Naive thymus-derived CD4-positive, alpha-beta T cell (primary cell): Measurements from ENCODE around the gene NBEA. TPM values are rescaled to one million over a fixed set of nuclear protein-coding genes. Genes with fewer than 3 reads are reported as not detected.

ENCODE experiments used
- ATAC-seq: fragments of 150-1000 bp; cut with Tn5 transposase; 2 replicates; pipeline ENCODE4 v1.10.0; 2021; ENCODE audit warnings: mild to moderate bottlenecking, moderate library complexity
- CTCF ChIA-PET: fragments of 350-600 bp; sonication (Branson Sonifier 250); formaldehyde crosslinking; loops from one replicate; lab custom pipeline; 2021; ENCODE audit warnings: antibody characterized with exemption; lab: Charles Lee
- POLR2A ChIA-PET: fragments of 350-600 bp; sonication (Branson Sonifier 250); formaldehyde crosslinking; loops from one replicate; lab custom pipeline; 2021; ENCODE audit warnings: antibody characterized with exemption, inconsistent platforms; lab: Charles Lee
- DNase-seq, 9 donors: peaks; one replicate each; pipeline versions ENCODE4 v3.0.0 to v3.0.0-alpha.2; 2020 to 2022; ENCODE audit warnings: mixed read lengths in 1 of 9
- H3K27ac ChIP-seq: one replicate; pipeline ENCODE4 v1.7.0; 2013; ENCODE audit warnings: mild to moderate bottlenecking, low read depth, low read length, moderate library complexity
- H3K27me3 ChIP-seq, 2 donors: one replicate each; pipeline ENCODE4 v1.7.0; 2013; ENCODE audit warnings: low read length in 2 of 2, mild to moderate bottlenecking in 2 of 2, moderate library complexity in 2 of 2; ENCODE audit not compliant: control insufficient read depth in 2 of 2, insufficient read depth in 2 of 2
- H3K36me3 ChIP-seq, 3 experiments: 1 replicate in 2 of 3; 2 replicates in 1 of 3; pipeline ENCODE4 v1.7.0; 2013; ENCODE audit warnings: low read length in 3 of 3, mild to moderate bottlenecking in 3 of 3, moderate library complexity in 1 of 3; ENCODE audit not compliant: insufficient read depth in 3 of 3, control insufficient read depth in 2 of 3
- H3K4me1 ChIP-seq, 2 donors: one replicate each; pipeline ENCODE4 v1.7.0; 2013; ENCODE audit warnings: low read length in 2 of 2, mild to moderate bottlenecking in 2 of 2, moderate library complexity in 1 of 2; ENCODE audit not compliant: control insufficient read depth in 2 of 2, insufficient read depth in 2 of 2
- H3K4me3 ChIP-seq: 2 replicates; pipeline ENCODE4 v1.7.0; 2013; ENCODE audit warnings: mild to moderate bottlenecking, low read length
- H3K9me3 ChIP-seq, 3 experiments: 1 replicate in 2 of 3; 2 replicates in 1 of 3; pipeline ENCODE4 v1.7.0; 2013; ENCODE audit warnings: low read length in 3 of 3; ENCODE audit not compliant: control insufficient read depth in 2 of 3
- H3K27ac Mint-ChIP-seq, 9 donors: one replicate each; pipeline ENCODE4 v1.8.0; 2020 to 2022; ENCODE audit warnings: mixed read lengths in 9 of 9, mild to moderate bottlenecking in 8 of 9, moderate library complexity in 5 of 9, inconsistent platforms in 2 of 9
- H3K27me3 Mint-ChIP-seq, 5 donors: one replicate each; pipeline ENCODE4 v1.8.0; 2021 to 2022; ENCODE audit warnings: mixed read lengths in 5 of 5, mild to moderate bottlenecking in 1 of 5
- H3K36me3 Mint-ChIP-seq, 5 donors: one replicate each; pipeline ENCODE4 v1.8.0; 2020 to 2022; ENCODE audit warnings: mixed read lengths in 5 of 5, mild to moderate bottlenecking in 3 of 5, inconsistent platforms in 1 of 5
- H3K4me1 Mint-ChIP-seq, 7 donors: one replicate each; pipeline ENCODE4 v1.8.0; 2020 to 2022; ENCODE audit warnings: mixed read lengths in 7 of 7, mild to moderate bottlenecking in 3 of 7, inconsistent platforms in 1 of 7
- H3K4me3 Mint-ChIP-seq, 10 donors: one replicate each; pipeline ENCODE4 v1.8.0; 2020 to 2022; ENCODE audit warnings: mild to moderate bottlenecking in 10 of 10, mixed read lengths in 10 of 10, moderate library complexity in 6 of 10, inconsistent platforms in 2 of 10
- H3K9me3 Mint-ChIP-seq, 11 donors: one replicate each; pipeline ENCODE4 v1.8.0; 2020 to 2022; ENCODE audit warnings: mixed read lengths in 11 of 11, mild to moderate bottlenecking in 4 of 11, inconsistent platforms in 1 of 11, moderate library complexity in 1 of 11
- intact Hi-C, 2 donors: fragments of 100-400 bp; cut with micrococcal nuclease; formaldehyde crosslinking; loops; one replicate each; pipeline ENCODE4 v1.15.1; 2023
- polyA plus RNA-seq, 2 donors: library from polyadenylated mRNA; unstranded; fragments of 300-500 nt; fragmentation: Illumina TruSeq; gene quantifications; one replicate each; pipeline ENCODE4 v1.2.3, GENCODE V29; 2021
- total RNA-seq, 6 experiments: library from RNA in 5 of 6; stranded (reverse) in 5 of 6; gene quantifications; 1 replicate in 5 of 6; 2 replicates in 1 of 6; pipeline ENCODE4 v1.2.3 and lab custom pipeline; 2021 to 2026

Gene NBEA
- total and polyA plus RNA-seq, 7 experiments from 2014 or later: 0.15 to 6.3 (median 3.2) TPM

- Mint-ChIP-seq H3K27ac (no peak overlapping the region), H3K9me3 (peaks cover 0 to 4% (median 0%) of the 10 kb centered on the region in 11 donors), H3K4me3 (no peak overlapping the region), H3K27me3 (no peaks in the 10 kb centered on the region), H3K4me1 (no peaks in the 10 kb centered on the region), H3K36me3 (no peaks in the 10 kb centered on the region)
- Histone ChIP-seq H3K27me3 (no peaks in the 10 kb centered on the region), H3K9me3 (no peaks in the 10 kb centered on the region), H3K4me3 (no peak overlapping the region), H3K4me1 (no peaks in the 10 kb centered on the region), H3K36me3 (no peaks in the 10 kb centered on the region), H3K27ac (no peak overlapping the region)
- DNase-seq (no peak), ATAC-seq (no peak)
- ChIA-PET CTCF (no interaction called here), POLR2A (no interaction called here)
- intact Hi-C loops: no loop called here
Measured at GRCh38 chr13:35285677-35286076, 343.6 kb downstream of the NBEA start.

DNA sequence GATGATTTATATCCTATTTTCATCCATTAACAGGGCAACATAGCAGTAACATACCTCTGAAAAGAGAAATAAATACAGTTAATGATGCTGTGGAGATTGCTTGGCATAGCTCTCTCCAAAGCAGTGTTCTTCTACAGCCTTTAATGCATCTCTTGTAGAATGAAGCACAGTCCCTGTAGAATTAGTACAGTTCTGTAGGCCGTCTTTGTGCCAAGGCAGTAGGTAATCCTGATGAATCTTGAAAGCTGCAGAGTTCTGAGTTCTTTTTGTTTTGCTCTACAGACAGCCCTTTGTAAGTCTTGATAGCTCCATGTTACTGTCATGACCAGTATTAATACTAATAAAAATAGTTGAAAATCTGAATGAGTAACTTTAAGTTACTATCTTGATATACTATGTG, 350.3 kb downstream of the NBEA start:
- no peaks in the 10 kb centered on the region for H3K9me3 ChIP-seq
- Mint-ChIP-seq H3K27me3 (no peaks in the 10 kb centered on the region), H3K27ac (no peak overlapping the region), H3K9me3 (peaks cover 0 to 4% (median 0%) of the 10 kb centered on the region in 11 donors), H3K36me3 (no peaks in the 10 kb centered on the region), H3K4me3 (no peak overlapping the region), H3K4me1 (peaks cover 0 to 10% (median 10%) of the 10 kb centered on the region in 7 donors)
- H3K36me3 ChIP-seq: no peaks in the 10 kb centered on the region
- no peak overlapping the region for H3K27ac ChIP-seq
- DNase-seq (no peak), ATAC-seq (no peak)
- intact Hi-C loops: no loop called here
- ChIA-PET POLR2A (no interaction called here), CTCF (no interaction called here)
- H3K27me3 ChIP-seq: no peaks in the 10 kb centered on the region
- H3K4me3 ChIP-seq: no peak overlapping the region
- H3K4me1 ChIP-seq: no peaks in the 10 kb centered on the region

DNA sequence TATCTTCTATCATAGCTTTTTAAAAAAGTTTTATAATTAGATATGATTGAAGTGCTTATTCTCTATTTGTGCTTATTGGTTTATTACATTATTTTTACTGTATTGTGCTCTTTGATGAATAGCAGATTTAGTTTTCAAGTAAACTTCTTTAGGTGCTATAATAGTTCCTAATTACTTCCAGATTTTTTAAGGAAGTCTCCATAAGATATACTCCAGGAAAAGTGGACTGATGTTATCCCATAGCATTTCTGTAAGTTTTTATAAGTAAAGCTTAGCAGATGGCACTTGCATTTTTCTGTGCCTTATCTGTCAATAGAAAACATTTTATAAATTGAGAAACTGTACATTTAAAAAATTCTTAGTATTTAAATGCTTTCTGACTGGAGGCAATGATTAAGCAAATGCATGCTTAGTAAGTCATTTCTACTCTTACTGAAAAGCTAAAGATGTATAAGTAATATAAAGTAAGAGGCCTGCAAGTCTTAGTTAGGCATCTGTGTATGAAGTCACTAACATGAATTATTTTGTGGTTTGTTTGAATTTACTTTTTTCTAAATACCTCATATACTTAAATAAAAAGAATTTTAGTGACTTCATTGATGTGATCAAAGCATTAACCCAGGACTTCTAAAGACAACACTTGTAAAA, 351.6 kb downstream of the NBEA start:
- ChIA-PET POLR2A (no interaction called here), CTCF (no interaction called here)
- Histone ChIP-seq H3K4me3 (no peak overlapping the region), H3K27me3 (no peaks in the 10 kb centered on the region), H3K4me1 (no peaks in the 10 kb centered on the region), H3K36me3 (no peaks in the 10 kb centered on the region), H3K9me3 (no peaks in the 10 kb centered on the region), H3K27ac (no peak overlapping the region)
- Mint-ChIP-seq H3K9me3 (peaks cover 0 to 4% (median 0%) of the 10 kb centered on the region in 11 donors), H3K4me3 (no peak overlapping the region), H3K4me1 (peaks cover 0 to 11% (median 10%) of the 10 kb centered on the region in 7 donors), H3K27me3 (no peaks in the 10 kb centered on the region), H3K36me3 (no peaks in the 10 kb centered on the region), H3K27ac (no peak overlapping the region)
- intact Hi-C loops: no loop called here
- ATAC-seq (no peak), DNase-seq (no peak)

DNA sequence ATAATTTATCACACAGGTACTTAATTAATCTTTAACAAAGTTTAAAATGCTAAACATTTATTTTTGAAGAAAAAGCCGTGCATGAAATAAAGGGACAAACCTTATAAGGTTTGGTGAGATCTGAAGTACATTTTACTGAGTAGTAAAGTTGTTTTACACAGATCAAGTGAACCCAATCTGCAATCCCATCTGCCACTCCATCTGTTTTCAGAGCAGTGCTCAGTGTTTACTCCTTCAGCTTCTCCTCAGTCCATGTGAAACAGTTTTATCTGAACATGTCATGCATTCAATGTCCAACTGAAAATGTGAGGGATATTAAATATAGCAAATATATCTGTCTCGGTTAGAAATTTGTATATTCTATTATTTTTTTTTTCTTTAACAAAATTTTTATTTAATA, 367.6 kb downstream of the NBEA start:
- Mint-ChIP-seq H3K27ac (no peak overlapping the region), H3K9me3 (no peaks in the 10 kb centered on the region), H3K4me1 (no peaks in the 10 kb centered on the region), H3K4me3 (no peak overlapping the region), H3K27me3 (no peaks in the 10 kb centered on the region), H3K36me3 (peaks cover 0 to 3% (median 0%) of the 10 kb centered on the region in 5 donors)
- no peak for DNase-seq
- ChIA-PET POLR2A (no interaction called here), CTCF (interaction anchor here (0.7 kb wide), 1 partner anchor 768 kb away, joined by 3 read pairs; no protein-coding TSS in a partner anchor)
- no peak overlapping the region for H3K27ac ChIP-seq
- no peak overlapping the region for H3K4me3 ChIP-seq
- no peaks in the 10 kb centered on the region for H3K9me3 ChIP-seq
- intact Hi-C loops: no loop called here
- no peak for ATAC-seq
- H3K4me1 ChIP-seq: no peaks in the 10 kb centered on the region
- no peaks in the 10 kb centered on the region for H3K27me3 ChIP-seq
- no peaks in the 10 kb centered on the region for H3K36me3 ChIP-seq

- ChIA-PET POLR2A (no interaction called here), CTCF (no interaction called here)
- Mint-ChIP-seq H3K27me3 (no peaks in the 10 kb centered on the region), H3K36me3 (peaks cover 0 to 12% (median 5%) of the 10 kb centered on the region in 5 donors), H3K27ac (no peak overlapping the region), H3K4me1 (no peaks in the 10 kb centered on the region), H3K4me3 (no peak overlapping the region), H3K9me3 (peaks cover 0 to 16% (median 4%) of the 10 kb centered on the region in 11 donors)
- H3K4me3 ChIP-seq: no peak overlapping the region
- H3K4me1 ChIP-seq: no peaks in the 10 kb centered on the region
- H3K27me3 ChIP-seq: no peaks in the 10 kb centered on the region
- no peak for DNase-seq
- H3K27ac ChIP-seq: no peak overlapping the region
- H3K9me3 ChIP-seq: no peaks in the 10 kb centered on the region
- intact Hi-C loops: no loop called here
- no peaks in the 10 kb centered on the region for H3K36me3 ChIP-seq
- ATAC-seq: no peak
Measured at GRCh38 chr13:35332134-35332533, 390.1 kb downstream of the NBEA start.

- Histone ChIP-seq H3K4me1 (no peaks in the 10 kb centered on the region), H3K27me3 (no peaks in the 10 kb centered on the region), H3K36me3 (no peaks in the 10 kb centered on the region), H3K4me3 (no peak overlapping the region), H3K9me3 (no peaks in the 10 kb centered on the region), H3K27ac (no peak overlapping the region)
- intact Hi-C loops: no loop called here
- no peak for ATAC-seq
- Mint-ChIP-seq H3K4me3 (no peak overlapping the region), H3K36me3 (peaks cover 0 to 12% (median 5%) of the 10 kb centered on the region in 5 donors), H3K27ac (no peak overlapping the region), H3K4me1 (no peaks in the 10 kb centered on the region), H3K27me3 (no peaks in the 10 kb centered on the region), H3K9me3 (peaks cover 0 to 13% (median 4%) of the 10 kb centered on the region in 11 donors)
- DNase-seq: no peak
- ChIA-PET CTCF (no interaction called here), POLR2A (no interaction called here)
Measured at GRCh38 chr13:35333157-35333556, 391.1 kb downstream of the NBEA start.

- CTCF ChIA-PET: no interaction called here
- intact Hi-C loops: no loop called here
- Histone ChIP-seq H3K9me3 (no peaks in the 10 kb centered on the region), H3K36me3 (no peaks in the 10 kb centered on the region), H3K4me1 (no peaks in the 10 kb centered on the region), H3K27me3 (no peaks in the 10 kb centered on the region), H3K27ac (no peak overlapping the region), H3K4me3 (no peak overlapping the region)
- H3K27me3 Mint-ChIP-seq: no peaks in the 10 kb centered on the region
- no peaks in the 10 kb centered on the region for H3K4me1 Mint-ChIP-seq
- no peaks in the 10 kb centered on the region for H3K36me3 Mint-ChIP-seq
- DNase-seq: no peak
- ATAC-seq: no peak
- POLR2A ChIA-PET: no interaction called here
- no peak overlapping the region for H3K4me3 Mint-ChIP-seq
- no peak overlapping the region for H3K27ac Mint-ChIP-seq
- peaks cover 0 to 4% (median 0%) of the 10 kb centered on the region in 11 donors for H3K9me3 Mint-ChIP-seq
Measured at GRCh38 chr13:35342440-35342839, 400.4 kb downstream of the NBEA start.
